GM06990 (cell line): Measurements from ENCODE around the gene BCAS3.
A peak's percentile ranks its signal among the peaks of the same experiment; 100 is the strongest.

Experiments
- DNase-seq: peaks from one replicate; pipeline ENCODE4 v3.0.0-alpha.2; 2011; ENCODE audit not compliant: insufficient read length; ENCODE audit errors: extremely low read depth
- H3K27me3 ChIP-seq: replicated peaks from 2 replicates; pipeline ENCODE4 v1.6.0; 2011; ENCODE audit warnings: low read length; ENCODE audit not compliant: control insufficient read depth, insufficient read depth
- H3K36me3 ChIP-seq: 2 replicates; pipeline ENCODE4 v1.5.1; 2011; ENCODE audit warnings: low read length; ENCODE audit not compliant: control insufficient read depth, insufficient read depth
- H3K4me3 ChIP-seq: replicated peaks from 2 replicates; pipeline ENCODE4 v1.5.1; 2011; ENCODE audit warnings: low read depth, mild to moderate bottlenecking, control low read depth, low read length
- CTCF ChIP-seq: IDR thresholded peaks from 2 replicates; pipeline ENCODE4 v1.5.1; 2011; ENCODE audit warnings: low read length, control low read depth, mild to moderate bottlenecking, inconsistent platforms; ENCODE audit not compliant: insufficient read depth, poor library complexity, severe bottlenecking

Gene BCAS3

GRCh38 chr17:60637683-60638082 is 40.0 kb upstream of the BCAS3 start:
- Histone ChIP-seq H3K27me3 (no peaks in the 10 kb centered on the region), H3K36me3 (peaks cover 3% of the 10 kb centered on the region), H3K4me3 (no peak overlapping the region)
- TF ChIP-seq CTCF = no peak
- no peak for DNase-seq

GRCh38 chr17:60639019-60639330 is 38.7 kb upstream of the BCAS3 start:
- H3K27me3 ChIP-seq = no peaks in the 10 kb centered on the region
- peaks cover 3% of the 10 kb centered on the region for H3K36me3 ChIP-seq
- no peak for DNase-seq
- H3K4me3 ChIP-seq = no peak overlapping the region
- TF ChIP-seq CTCF = no peak

- no peaks in the 10 kb centered on the region for H3K27me3 ChIP-seq
These were observed 37.1 kb upstream of the BCAS3 start for GRCh38 chr17:60640503-60640902.

GRCh38 chr17:60641126-60641525 is 36.5 kb upstream of the BCAS3 start:
- TF ChIP-seq CTCF = no peak
- DNase-seq = no peak
- Histone ChIP-seq H3K36me3 (no peaks in the 10 kb centered on the region; the same call in 1 of the 2 replicates), H3K4me3 (no peak overlapping the region), H3K27me3 (no peaks in the 10 kb centered on the region)

More at GRCh38 chr17:60640503-60640902, 37.1 kb upstream of the BCAS3 start:
- H3K4me3 ChIP-seq = no peak overlapping the region
- DNase-seq = no peak
- peak; percentile 40 for TF ChIP-seq CTCF
- peaks cover 3% of the 10 kb centered on the region for H3K36me3 ChIP-seq

GRCh38 chr17:60641810-60642220 is 35.8 kb upstream of the BCAS3 start:
- H3K36me3 ChIP-seq = no peaks in the 10 kb centered on the region; the same call in 1 of the 2 replicates
- DNase-seq = peak; percentile 13
- no peak overlapping the region for H3K4me3 ChIP-seq
- TF ChIP-seq CTCF = peak; percentile 55
- H3K27me3 ChIP-seq = no peaks in the 10 kb centered on the region

- no peak for DNase-seq
- Histone ChIP-seq H3K4me3 (no peak overlapping the region), H3K36me3 (peaks cover 3% of the 10 kb centered on the region), H3K27me3 (no peaks in the 10 kb centered on the region)
- no peak for TF ChIP-seq CTCF
These were observed 31.6 kb upstream of the BCAS3 start for GRCh38 chr17:60645918-60646523.
